Measurements from ENCODE around the gene SDS. TPM values are rescaled to one million over a fixed set of nuclear protein-coding genes. Genes with fewer than 3 reads are reported as not detected.

SDS gene
- total RNA-seq, 1 experiment from 2014 or later: not detected

GRCh38 chr12:113382206-113382605, 21.5 kb downstream of the SDS start:
- BruUV-seq (replicated peaks): no TSS peak
- CTCF ChIA-PET: no interaction called here

More at GRCh38 chr12:113382206-113382605, 21.5 kb downstream of the SDS start:
- Histone ChIP-seq H3K4me2 (ENCODE audit: low read length) (no peak overlapping the region), H3K9me2 (ENCODE audit: insufficient read depth) (no peaks in the 10 kb centered on the region), H4K20me1 (ENCODE audit: insufficient read depth) (no peaks in the 10 kb centered on the region), H3K9me3 (ENCODE audit: control insufficient read depth in 1 of 2, insufficient read depth in 1 of 2, low read depth in 1 of 2, low read length in 2 of 2) (no peaks in the 10 kb centered on the region), H3K9ac (ENCODE audit: low read length) (no peak overlapping the region), H3K4me1 (ENCODE audit: control insufficient read depth in 1 of 2, insufficient read depth in 2 of 2, low read length in 2 of 2) (no peaks in the 10 kb centered on the region), H2AFZ (ENCODE audit: low read depth, low read length, poor library complexity, severe bottlenecking) (no peak overlapping the region), H3K27me3 (ENCODE audit: insufficient read depth, low read length) (no peaks in the 10 kb centered on the region), H3K79me2 (ENCODE audit: insufficient read depth, low read length) (no peaks in the 10 kb centered on the region), H3K27ac (ENCODE audit: low read depth, low read length) (no peak overlapping the region), H3K4me3 (replicated peaks in 1 of 2; ENCODE audit: low read depth in 1 of 2, low read length in 2 of 2) (no peak overlapping the region), H3K36me3 (ENCODE audit: control insufficient read depth in 1 of 2, insufficient read depth in 2 of 2, low read length in 2 of 2) (peaks cover 5 to 10% of the 10 kb centered on the region in 2 experiments; a peak in 3 of 4 replicates)
- POLR2A ChIA-PET: no interaction called here
- intact Hi-C loops (cut with micrococcal nuclease): no loop called here
- no peak for ATAC-seq
- RAD21 ChIA-PET (ENCODE audit: low non-redundant PET in 1 of 2, low total read pairs in 2 of 2, uncharacterized antibody in 2 of 2, unreplicated experiment in 2 of 2): no interaction called here
- DNase-seq (ENCODE audit: low read depth, low spot score): no peak
- TF ChIP-seq SP1 (IDR thresholded peaks at IDR 0.05; ENCODE audit: low read depth) (no peak), POLR2AphosphoS5 (IDR thresholded peaks at IDR 0.05; ENCODE audit: low read depth, low read length) (no peak), CEBPB (IDR thresholded peaks at IDR 0.05; ENCODE audit: low read depth) (no peak), ZBTB33 (IDR thresholded peaks at IDR 0.05; ENCODE audit: extremely low read depth, insufficient replicate concordance, low read length) (no peak), JUND (IDR thresholded peaks at IDR 0.05) (no peak), EZH2phosphoT487 (IDR thresholded peaks at IDR 0.05; ENCODE audit: borderline replicate concordance) (no peak), REST (IDR thresholded peaks at IDR 0.05; ENCODE audit: low read depth) (no peak), ZFX (IDR thresholded peaks at IDR 0.05) (no peak), ATF3 (IDR thresholded peaks at IDR 0.05) (no peak), ELF1 (IDR thresholded peaks at IDR 0.05; ENCODE audit: borderline replicate concordance, low read depth) (no peak), TCF7L2 (IDR thresholded peaks at IDR 0.05; ENCODE audit: borderline replicate concordance, extremely low read depth, insufficient read depth, insufficient read length) (no peak), EZH2 (IDR thresholded peaks at IDR 0.05) (no peak)

Measured in HCT116 (cell line).